ENCODE measurements around the gene CABP2.
A peak's percentile ranks its signal among the peaks of the same experiment; 100 is the strongest.

CABP2 gene

GRCh38 chr11:67506426-67507051 lies 16.7 kb downstream of the CABP2 start:
- DNase-seq, result no peak

- DNase-seq, result peak; percentile 93
Measured at GRCh38 chr11:67505605-67506396, 17.4 kb downstream of the CABP2 start.

- DNase-seq, result peak; percentile 92
Measured at GRCh38 chr11:67504950-67505581, 18.2 kb downstream of the CABP2 start, which contains the start of gene PITPNM1. PITPNM1 (minus strand) TSS chr11:67505363; CDS start chr11:67504180, 1,183 bp downstream.

- peak; percentile 77 for DNase-seq
Measured at GRCh38 chr11:67504005-67504949, 19.0 kb downstream of the CABP2 start.

GRCh38 chr11:67503119-67504004 lies 19.9 kb downstream of the CABP2 start:
- DNase-seq, result no peak

GRCh38 chr11:67502328-67502979 lies 20.8 kb downstream of the CABP2 start:
- DNase-seq, result no peak

- DNase-seq, result no peak
Measured at GRCh38 chr11:67501854-67502253, 21.4 kb downstream of the CABP2 start.

GRCh38 chr11:67500831-67501715 lies 22.2 kb downstream of the CABP2 start:
- DNase-seq, result no peak

- no peak for DNase-seq
Measured at GRCh38 chr11:67500484-67500821, 22.8 kb downstream of the CABP2 start.

- no peak for DNase-seq
Measured at GRCh38 chr11:67499808-67500483, 23.3 kb downstream of the CABP2 start.

- DNase-seq, result no peak
Measured at GRCh38 chr11:67498544-67498972, 24.7 kb downstream of the CABP2 start.

GRCh38 chr11:67497656-67498291 lies 25.5 kb downstream of the CABP2 start:
- no peak for DNase-seq

GRCh38 chr11:67496113-67496512 lies 27.1 kb downstream of the CABP2 start:
- no peak for DNase-seq

GRCh38 chr11:67495234-67496005 lies 27.8 kb downstream of the CABP2 start:
- no peak for DNase-seq

- no peak for DNase-seq
Measured at GRCh38 chr11:67494371-67495233, 28.6 kb downstream of the CABP2 start.

GRCh38 chr11:67493548-67494370 lies 29.5 kb downstream of the CABP2 start:
- no peak for DNase-seq
